NCI-H2029 (cell line): ENCODE data around the gene ZNF555.
A peak's percentile ranks its signal among the peaks of the same experiment; 100 is the strongest.
"Not testable (repeated sequence)": the region's sequence is repeated elsewhere in the genome, so short reads cannot be mapped to it uniquely, and the experiment has no call there.

Experiments
- DNase-seq: peaks from one replicate; lab custom pipeline; 2025; lab: John Stamatoyannopoulos, UW

Gene ZNF555

DNA sequence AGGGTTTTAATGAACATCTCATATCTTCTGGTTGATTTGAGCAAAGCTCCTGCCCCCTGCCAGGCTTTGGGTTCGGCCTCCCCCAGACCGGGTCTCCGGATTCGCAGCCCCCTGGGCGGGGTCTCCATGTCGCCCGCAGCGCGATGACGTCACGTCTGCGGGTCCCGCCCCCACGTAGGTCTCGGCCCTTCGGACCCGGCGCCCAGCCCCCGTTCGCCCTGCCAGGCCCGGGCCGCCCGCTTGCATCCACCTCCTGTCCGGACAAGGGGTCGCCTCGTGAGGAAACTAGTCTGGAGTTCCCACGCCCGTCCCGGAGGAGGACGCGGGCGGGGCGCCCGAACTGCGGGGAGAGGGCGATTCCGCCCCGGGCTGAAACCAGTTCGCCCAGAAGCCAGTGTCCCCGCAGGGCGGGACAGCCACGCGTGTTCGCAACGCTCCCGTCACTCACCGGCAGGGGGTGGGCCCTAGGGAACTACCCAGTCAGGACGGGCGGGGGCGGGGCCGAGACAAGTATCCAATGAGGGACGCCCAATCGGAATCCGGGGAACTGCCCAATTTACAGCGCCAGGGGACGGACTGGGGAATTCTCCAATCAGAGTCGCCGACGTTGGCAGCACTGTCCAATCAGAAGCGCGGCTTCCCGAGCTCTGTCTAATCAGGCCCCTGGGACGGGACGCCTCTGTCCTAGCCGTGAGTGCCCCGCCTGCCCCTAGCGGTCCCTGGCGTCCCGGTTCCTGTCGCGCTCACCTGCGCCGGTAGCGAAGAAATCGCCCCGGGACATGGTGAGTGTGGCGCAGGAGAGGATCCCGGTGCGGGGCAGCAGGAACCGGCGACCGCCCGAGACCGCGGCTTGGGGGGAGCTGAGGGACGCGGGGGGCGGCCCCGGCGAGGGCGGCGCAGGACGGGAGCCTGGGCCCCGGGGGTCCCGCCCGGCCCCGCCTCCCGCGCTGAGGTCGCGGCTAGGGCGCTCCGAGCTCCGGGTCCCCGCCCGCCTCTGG is at the start of gene ZNF555:
Gene ZNF555 (plus strand): TSS at position 682 of the 998 bp plus-strand sequence. CDS start 98 bp downstream, at position 780.
- peak; percentile 99 for DNase-seq

- no peak for DNase-seq
Observed at GRCh38 chr19:2791876-2792275, 49.4 kb upstream of the ZNF555 start.

DNA sequence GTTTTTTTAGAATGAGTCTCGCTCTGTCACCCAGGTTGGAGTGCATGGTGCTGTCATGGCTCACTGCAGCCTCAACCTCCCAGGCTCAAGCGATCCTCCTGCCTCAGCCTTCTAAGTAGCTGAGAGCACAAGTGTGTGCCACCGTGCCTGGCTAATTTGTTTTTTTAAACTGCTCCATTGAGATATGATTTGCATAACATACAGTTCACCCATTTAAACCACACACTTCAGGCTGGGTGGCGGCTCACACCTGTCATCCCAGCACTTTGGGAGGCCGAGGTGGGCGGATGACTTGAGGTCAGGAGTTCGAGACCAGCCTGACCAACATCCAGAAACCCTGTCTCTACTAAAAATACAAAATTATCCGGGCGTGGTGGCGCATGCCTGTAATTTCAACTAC is 48.6 kb upstream of the ZNF555 start:
- DNase-seq = not testable (repeated sequence)

GRCh38 chr19:2793126-2793525 is 48.1 kb upstream of the ZNF555 start:
- no peak for DNase-seq

- no peak for DNase-seq
Observed at GRCh38 chr19:2793577-2793976, 47.7 kb upstream of the ZNF555 start.

DNA sequence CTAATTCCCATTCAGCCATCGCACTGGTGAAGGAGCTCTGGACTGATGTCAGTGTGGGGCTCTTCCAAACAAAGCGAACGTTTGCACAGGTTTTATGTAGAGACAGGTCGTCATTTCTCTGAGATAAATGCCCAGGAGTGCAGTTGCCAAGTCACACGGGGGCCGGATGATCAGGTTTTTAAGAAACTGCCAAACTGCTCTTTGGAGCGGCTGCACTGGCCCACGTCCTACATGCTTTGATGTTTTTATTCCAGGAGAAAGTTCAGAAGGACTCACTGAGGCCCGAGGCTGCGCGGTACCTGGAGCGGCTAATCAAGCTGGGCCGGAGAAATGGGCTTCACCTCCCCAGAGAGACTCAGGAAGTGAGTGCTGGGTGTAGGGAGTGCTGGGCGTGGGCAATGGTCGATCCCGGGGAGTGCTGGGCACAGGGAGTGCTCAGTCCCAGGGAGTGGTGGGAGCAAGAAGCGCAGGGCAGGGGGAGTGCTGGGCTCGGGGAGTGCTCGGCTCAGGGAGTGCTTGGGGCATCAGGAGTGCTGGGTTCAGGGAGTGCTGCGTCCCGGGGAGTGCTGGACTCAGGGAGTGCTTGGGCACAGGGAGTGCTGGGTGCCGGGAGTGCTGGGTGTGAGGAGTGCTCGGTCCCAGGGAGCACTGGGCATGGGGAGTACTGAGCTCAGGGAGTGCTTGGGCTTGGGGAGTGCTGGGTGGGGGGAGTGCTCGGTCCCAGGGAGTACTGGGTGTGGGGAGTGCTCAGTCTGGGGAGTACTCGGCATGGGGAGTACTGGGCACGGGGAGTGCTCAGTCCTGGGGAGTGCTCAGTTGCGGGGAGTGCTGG is 45.2 kb upstream of the ZNF555 start:
- no peak for DNase-seq

DNA sequence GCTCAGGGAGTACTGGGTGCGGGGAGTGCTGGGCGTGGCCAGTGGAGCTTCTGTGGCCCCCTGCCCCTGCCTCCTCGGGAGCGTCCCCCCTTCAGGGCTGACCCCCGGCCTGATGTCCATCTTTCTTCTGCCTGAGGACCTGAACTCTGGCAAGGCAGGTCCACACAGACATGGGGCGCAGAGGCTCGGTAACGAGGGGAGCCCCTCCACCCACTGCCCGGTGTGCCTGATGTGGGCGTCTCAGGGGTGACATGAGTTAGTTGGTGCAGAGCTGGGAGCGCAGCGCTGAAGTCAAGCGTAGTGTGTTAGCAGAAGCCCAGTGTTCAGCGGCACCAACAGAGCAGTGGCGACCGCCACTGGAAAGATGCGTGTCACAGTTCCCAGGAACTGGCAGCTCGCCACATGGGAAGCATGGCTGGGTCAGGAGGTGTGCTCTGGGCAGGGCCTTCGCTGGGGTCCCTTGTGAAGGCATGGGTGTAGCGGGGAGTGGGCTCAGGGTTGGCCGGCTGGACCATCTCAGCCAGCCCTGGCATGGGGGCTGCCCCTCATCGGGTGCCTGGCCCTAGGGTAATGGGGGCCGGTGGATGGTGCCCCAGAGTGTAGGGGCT is 44.5 kb upstream of the ZNF555 start:
- DNase-seq = no peak

GRCh38 chr19:2797280-2797679 is 44.0 kb upstream of the ZNF555 start:
- no peak for DNase-seq

DNA sequence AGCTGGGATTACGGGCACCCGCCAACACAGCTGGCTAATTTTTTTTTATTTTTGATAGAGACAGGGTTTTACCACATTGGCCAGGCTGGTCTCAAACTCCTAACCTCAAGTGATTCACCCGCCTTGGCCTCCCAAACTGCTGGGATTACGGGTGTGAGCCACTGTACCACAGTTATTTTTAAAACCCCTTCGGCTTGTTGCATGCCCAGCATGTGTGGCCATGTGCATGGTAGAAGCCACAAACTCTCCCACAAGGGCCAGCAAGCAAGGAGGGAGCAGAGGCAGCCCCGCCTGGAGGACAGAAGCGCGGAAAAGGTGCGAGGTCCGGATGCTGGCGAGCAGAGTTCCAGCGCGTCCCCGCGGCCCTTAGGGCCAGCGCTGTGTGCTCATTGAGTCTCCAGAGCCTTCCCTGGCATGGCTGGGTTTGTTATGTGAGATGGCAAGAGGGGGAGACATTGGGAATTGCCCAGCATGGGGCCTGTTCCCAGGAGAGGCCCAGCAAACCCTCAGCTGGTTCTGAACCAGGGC is 43.1 kb upstream of the ZNF555 start:
- no peak for DNase-seq

- no peak for DNase-seq
Observed at GRCh38 chr19:2798733-2799132, 42.5 kb upstream of the ZNF555 start.

DNA sequence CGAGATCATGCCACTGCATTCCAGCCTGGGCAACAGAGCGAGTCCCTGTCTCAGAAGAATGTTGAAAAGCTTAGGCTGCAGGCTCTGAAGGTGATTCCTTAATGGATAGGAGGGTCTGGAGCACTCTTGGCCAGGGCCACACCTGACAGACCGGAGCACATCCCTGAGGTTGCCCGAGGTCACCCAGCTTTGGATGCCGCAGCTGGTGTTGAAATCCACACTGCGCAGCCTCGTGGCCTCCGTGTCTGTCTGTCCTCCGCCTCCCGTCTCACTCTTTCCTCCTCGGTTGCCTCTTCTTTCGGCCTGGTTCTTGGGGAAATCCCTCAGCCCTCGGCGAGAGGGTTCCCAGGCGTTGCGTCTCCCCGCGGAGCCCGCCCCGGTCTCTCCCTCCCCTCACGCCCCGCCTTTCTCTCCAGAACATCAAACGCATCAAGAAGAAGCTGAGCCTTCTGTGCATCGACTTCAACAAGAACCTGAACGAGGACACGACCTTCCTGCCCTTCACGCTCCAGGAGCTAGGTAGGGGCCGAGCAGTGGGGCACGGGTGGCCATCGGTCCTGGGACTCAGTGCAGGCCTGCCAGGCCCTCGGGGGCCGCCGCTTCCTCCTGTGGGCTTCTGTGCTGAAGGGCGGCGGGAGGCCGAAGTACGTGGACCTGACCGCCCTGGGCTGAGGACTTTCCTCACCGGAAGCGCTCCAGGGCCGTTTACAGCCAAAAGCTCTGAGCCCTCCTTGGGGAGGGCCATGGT is 41.8 kb upstream of the ZNF555 start:
- DNase-seq = no peak

DNA sequence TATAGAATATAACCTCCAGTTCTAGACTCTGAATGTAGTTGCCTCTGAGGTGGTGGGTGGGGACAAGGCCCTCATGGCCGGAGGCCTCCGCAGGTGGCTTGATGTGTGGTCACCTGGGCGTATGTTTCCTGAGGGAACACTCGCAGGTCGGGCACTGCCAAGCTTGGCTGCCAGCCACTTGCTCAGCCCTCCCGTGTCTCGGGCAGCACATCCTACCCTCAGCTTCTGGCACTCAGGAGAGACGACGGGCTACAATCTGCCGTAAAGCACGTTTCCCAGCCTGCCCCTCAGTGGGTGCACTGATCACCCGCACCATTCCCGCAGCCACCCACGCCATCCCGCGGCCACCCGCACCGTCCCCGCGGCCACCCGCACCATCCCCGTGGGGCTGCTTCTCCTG is 40.8 kb upstream of the ZNF555 start:
- DNase-seq = no peak

DNA sequence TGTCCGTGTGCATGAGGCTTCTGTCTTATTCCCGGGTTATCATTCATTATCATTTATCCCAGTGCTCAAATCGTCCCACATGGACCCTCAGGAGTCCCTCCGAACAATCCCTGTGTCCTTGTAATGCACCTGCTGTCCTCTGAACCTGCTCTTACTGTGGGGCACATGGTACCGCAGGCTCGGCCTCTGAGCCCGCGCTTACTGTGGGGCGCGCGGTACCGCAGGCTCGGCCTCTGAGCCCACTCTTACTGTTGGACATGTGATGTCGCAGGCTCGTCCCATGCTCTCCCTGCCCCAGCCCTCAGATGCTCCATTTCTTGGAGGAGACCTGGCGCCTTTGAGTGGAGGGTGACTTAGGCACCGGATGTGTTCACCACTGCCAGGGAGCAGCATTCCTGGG is 38.4 kb upstream of the ZNF555 start:
- no peak for DNase-seq

DNA sequence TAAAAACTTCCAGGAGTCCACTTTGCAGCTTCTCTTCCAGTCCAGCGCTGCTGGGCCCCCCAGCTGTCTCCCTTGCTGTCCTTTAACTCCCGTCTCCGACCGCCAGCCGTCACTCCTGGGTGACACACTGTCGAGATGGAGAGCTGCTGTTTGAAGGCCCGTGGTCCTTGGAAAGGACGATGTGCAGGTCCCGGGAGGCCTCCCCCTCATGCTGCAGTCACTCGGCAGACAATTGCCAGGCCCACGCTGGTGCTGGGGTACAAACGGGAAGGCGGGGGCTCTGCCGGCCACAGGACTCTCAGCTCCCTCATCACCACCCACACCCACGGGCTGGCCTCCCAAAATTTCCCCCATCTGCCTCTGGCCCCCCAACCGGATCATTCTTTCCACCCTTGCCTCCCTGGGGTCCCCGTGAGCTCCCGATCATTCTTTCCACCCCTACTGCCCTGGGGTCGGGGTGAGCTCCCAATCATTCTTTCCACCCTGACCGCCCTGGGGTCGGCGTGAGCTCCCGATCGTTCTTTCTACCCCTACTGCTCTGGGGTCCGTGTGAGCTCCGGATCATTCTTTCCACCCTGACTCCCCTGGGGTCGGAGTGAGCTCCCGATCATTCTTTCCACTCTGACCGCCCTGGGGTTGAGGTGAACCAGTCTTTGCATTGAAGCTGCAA is 37.7 kb upstream of the ZNF555 start:
- no peak for DNase-seq

DNA sequence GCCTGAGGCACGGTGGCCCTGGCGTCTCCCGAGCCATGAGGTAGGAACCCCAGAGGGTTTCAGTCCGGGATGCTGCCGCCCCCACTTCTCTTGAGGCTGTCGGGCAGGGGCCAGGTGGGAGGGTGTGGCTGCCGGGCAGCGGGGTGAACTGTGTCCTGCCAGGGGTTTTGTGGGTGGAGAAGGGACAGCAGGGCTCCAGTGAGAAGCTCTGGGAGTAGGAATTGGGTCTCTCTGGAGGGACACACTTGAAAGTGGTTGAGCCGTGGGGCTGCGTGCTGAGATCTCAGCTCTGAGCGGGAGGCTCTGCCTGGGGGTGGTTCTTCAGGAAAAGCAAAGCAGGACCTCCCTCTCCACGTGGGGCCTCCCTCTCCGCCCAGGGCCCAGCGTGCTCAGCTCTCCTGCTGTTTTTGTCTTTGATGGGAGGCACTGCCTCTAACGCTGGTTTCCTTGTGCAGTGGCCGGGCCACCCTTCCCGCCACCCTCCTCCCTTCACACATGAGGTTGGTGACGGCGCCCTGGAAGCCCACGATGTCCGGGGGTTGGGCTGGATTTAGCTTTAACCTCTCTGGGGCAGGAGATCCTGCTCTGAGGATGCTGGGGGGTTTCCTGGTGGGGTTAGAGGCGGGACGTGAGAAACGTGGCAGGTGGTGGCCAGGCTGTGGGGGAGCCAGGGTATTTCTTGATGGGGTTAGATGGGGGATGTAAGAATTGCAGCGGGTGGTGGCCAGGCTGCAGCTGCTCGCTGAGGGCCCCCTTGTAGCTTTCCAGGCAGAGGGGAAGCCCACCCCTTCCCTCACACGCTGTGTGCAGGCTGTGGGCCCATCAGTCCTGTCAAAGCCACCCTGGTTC is 36.9 kb upstream of the ZNF555 start:
- DNase-seq = no peak

- DNase-seq = no peak
Observed at GRCh38 chr19:2805261-2805900, 35.9 kb upstream of the ZNF555 start.

GRCh38 chr19:2805991-2806649 is 35.2 kb upstream of the ZNF555 start:
- no peak for DNase-seq

- no peak for DNase-seq
Observed at GRCh38 chr19:2806736-2807378, 34.4 kb upstream of the ZNF555 start.
